Stimulated activated CD4-positive, alpha-beta T cell treated with anti-CD3 and anti-CD28 coated beads, Interleukin-15, amount 100 ng/mL, for 1 hour (primary cell): ENCODE measurements around the gene PIPOX.
"Not testable (repeated sequence)": the region's sequence is repeated elsewhere in the genome, so short reads cannot be mapped to it uniquely, and the experiment has no call there.

ENCODE experiments used
- DNase-seq, 2 donors: peaks; one replicate each; pipeline ENCODE4 v3.0.0-alpha.2; 2020; ENCODE audit warnings: low read depth in 1 of 2, low spot score in 1 of 2

The PIPOX gene

DNA sequence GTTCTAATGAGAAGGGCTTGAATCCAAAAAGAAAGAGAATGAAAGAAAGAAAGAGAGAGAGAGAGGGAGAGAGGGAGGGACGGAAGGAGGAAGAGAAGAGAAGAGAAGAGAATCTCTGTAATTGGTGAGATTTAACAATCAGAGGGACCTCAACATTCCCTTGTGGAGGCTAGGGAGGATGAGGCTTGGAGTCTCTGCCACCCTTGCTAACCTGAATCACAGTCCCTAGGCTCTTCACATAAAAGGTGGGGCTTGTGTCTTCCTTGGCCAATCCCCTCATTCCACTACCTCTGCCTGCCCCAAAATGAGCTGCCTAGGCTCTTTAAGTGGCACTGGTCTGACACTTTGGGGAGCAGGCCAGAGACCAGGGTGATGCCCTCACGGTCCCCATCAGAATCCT, 30.1 kb downstream of the PIPOX start:
- DNase-seq: no peak

DNA sequence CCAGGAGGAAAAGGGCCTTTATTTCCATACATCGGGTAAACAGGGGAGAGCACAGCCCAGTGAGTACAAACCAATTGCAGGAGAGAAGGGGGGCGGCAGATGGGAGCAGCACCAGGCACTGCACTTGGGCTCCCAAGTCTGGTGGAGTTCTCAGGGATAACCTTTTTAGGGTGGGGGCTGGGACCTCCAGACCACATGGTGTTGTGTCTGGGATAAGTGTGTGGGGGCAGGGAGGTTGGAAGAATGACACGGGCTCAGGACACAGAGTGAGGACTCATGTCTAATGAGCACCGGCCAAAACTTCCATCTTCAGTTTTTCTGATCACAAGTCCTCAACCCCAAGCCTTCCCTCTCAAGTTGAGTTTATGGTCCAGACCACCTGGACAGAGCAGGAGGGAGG, 30.6 kb downstream of the PIPOX start:
- no peak for DNase-seq

DNA sequence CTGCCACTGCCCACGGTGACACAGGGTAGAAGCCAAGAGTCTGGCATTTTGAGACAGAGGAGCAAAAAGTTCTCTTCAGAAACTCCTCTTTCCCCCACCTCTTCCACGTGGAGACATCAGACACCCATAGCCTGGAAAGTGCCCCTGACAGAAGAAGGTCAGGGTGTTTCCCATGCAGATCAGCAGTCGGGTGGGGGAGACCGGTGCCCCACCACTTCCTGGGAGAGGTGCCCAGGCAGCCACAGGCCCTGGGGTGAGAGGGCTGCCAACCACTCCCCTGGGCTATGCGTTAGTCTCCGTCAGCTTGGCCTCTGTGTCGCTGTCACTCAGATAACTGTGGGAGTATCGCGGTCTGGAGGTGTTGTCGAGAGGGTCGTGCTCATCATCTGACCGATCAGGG, 31.5 kb downstream of the PIPOX start:
- DNase-seq: no peak

DNA sequence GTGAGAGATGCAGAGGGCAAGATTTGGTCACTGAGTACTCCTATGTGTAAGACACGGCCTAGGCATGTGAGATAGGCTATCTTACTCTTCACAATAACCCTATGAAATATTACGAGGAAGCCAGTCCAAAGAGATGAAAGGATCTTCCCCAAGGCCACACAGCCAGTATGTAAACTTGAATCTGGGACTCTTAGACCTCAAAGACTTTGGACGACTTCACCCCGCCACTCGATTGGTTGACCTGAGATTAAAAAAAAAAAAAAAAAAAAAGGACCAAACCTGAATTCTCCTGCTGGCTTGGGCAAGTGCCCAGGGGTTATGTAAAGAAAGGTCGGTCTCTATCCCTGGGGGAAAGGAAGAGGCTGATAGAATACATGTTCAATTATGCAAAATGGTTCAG, 33.1 kb downstream of the PIPOX start:
- DNase-seq: no peak

DNA sequence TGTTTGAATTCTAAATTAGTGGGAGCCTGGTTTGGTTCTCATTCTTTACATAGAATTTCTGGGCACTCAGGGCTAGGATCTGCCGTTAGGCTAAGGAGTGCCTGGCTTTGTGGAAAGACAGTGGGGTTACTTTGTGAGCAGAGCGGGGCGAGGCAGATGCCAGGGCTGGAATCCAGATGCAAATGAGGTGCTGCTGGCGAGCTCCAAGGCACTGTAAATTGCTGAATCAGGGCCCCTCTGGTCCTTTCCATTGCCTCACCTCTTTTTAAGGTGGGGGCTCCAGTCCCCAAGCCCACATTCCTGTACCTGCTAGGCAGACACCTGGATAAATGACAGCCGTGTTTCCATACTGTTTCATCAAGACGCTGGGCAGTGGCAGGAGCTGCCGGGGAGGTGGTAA, 33.8 kb downstream of the PIPOX start:
- DNase-seq: no peak

DNA sequence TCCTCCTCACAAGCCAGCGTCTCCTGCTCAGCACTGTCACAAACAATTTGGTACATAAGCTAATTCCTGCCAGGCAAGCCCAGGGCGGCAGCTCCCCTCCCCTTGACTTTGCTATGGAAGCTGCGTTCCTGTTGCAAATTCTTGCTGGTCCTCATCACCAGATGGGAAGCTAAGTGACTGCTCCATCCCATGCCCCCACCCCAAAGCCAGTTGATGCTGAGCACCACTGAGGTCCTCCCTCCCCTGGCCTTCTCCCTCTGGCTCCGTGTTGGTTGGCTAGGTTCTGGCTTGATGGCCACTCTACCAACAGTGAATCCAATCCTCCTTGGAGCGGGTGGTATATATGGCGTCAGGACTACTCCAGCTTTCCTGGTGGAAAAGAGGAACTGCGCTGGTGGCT, 34.4 kb downstream of the PIPOX start:
- no peak for DNase-seq

DNA sequence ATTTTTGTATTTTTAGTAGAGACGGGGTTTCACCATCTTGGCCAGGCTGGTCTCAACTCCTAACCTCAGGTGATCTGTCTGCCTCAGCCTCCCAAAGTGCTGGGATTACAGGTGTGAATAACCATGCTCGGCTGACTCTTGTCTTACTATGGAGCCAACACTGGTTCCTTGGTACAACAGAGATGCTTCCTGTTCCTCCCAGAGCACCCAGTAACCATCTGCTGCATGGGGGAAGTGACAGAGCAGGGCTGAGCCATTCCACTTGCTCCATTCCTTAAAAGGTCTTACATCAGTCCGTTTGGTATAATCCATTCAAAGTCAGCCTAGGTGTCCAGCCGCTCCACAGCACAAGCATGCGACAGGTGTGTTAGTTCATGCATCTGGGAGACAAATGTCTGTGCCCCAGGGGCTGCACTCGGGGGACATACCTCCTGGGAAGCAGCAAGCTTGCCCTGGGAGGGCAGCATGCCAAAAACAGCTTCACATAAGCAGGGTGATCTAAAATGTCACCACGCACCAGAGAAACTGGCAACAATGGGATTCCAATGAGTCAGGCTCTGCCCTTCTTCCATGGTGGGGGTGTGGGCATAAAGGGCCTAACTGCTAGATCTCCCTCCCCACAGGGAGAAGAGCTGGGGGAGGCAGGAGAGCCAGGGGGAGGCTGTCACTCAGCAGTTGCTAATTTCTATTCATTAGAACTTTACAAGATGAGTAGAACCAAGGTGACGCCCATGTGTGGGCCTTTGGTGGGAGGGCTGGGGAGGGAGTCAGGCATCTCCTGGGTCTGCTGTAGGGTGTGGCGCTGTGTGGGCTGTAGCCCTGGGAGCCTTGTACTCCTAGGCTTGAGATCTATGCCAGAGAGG, 35.5 kb downstream of the PIPOX start:
- no peak for DNase-seq

DNA sequence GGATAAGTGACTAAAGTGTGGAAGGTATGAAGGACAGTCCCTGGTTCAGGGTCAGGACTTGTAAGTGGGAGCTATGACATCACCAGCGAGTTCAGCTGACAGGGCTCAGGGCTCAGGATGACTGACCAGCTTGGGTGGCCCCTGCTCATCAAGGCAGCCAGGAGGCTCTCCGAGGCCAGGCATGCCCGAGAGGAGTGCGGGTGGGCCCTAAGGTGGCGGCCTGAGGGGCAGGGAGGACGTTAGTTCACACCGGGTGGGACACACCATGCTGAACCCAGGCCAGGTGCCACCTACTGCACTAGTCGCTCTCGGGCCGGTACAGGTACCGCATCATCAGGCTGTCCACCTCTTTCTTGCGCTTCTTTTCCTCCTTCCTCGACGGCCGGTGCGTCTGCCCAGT, 36.5 kb downstream of the PIPOX start:
- no peak for DNase-seq

DNA sequence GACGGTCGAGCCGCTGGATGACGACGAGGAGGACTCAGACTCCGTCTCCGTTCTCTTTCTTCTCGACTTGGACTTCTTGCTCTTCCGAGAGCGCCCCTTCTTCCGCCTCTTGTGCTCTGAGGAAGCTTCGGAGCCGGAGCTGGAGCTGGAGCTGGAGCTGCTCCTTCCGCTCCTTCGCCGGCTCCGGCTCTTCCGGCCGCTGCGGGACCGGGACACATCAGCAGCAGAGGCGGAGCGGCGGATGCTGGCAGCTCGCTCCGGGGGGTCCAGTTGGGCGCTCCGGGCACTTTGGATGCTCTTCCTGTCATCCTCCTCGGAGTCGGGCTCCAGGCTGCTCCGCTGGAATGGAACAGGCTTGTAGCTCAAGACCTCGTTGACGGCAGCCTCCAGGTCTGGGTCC, 36.9 kb downstream of the PIPOX start:
- no peak for DNase-seq

DNA sequence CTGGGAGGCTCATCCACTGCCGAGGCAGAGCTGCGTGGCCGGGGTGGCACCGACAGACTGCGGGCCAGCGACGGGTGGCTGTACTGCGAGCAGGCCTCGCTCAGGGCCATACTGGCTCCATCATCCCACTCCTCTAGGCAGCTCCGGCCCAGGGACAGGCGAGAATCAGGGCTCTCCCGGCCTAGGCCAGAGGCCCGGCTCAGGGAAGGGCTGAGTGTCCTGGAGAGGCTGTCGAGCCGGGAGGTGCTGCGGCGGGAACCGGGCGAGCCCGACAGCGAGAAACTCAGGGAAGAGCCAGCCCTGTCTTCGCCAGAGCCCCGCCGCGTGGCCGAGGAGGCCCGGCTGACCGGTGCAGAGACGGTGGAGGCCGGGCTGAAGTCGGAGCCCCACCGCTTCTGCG, 37.4 kb downstream of the PIPOX start:
- DNase-seq: no peak

DNA sequence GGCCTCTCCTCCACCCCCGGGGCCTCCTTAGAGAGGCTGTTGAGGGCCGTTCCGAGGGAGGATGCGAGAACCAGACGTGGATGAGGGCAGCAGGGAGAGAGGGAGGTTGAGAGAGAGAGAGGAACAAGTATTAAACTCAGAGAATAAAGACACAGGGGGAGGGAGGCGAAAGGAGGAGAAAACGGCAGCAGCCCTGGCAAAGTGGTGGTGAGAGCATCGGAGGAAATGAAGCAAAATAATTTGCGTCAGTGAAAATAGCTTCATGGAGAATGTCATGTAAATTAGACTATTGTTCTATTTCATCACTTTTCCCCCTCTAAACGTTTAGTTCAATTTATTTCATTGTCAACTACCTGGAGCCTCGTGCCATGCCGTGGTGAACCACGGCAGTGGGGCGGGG, 38.0 kb downstream of the PIPOX start:
- no peak for DNase-seq

DNA sequence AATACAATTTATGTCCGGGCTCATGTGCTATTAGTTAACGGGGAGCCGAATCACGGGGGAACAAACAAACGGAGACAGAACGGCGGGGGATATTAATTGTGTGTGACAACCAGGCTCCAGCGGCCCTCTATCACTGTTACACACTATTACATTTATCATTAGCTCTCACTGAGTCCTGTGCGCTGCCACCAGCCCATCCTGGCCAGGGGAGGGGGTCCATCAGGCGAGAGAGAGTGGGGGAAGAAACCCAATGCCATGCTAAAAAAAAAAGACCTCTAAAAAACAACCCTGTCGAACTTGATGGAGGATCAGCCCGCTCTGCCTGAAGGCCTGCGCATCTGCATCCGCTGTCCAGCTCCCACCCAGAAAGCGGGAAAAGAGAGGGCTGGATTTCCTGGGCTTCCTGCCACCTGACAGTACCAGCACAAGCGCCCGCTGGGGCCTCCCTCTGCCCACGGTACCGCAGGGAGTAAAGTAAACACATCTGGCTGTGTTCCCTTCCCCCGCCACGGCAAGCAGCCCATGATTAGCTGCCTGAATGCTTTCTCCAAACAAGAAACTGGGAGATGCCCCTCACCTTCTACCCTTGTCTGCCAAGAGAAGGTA, 41.7 kb downstream of the PIPOX start:
- DNase-seq: no peak

DNA sequence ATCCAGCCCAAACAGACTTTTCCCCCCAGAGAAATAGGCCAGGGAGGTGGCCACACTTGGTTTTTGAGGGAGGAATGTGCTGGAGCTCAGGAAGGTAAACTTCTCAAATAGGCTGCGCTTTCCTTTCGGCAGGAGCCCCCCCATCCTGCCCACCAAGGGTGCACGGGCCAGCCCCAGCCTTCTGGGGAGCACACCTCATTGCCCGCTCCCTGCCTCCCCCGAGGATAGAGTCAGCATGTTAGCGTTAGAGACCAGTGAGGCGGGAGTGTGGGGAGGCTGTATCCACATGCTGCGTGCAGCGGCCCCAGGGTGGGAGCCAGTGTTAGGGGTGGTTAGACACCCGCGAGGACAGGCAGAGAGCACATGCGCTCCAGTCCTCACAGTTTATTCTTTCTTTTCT, 42.3 kb downstream of the PIPOX start:
- no peak for DNase-seq

DNA sequence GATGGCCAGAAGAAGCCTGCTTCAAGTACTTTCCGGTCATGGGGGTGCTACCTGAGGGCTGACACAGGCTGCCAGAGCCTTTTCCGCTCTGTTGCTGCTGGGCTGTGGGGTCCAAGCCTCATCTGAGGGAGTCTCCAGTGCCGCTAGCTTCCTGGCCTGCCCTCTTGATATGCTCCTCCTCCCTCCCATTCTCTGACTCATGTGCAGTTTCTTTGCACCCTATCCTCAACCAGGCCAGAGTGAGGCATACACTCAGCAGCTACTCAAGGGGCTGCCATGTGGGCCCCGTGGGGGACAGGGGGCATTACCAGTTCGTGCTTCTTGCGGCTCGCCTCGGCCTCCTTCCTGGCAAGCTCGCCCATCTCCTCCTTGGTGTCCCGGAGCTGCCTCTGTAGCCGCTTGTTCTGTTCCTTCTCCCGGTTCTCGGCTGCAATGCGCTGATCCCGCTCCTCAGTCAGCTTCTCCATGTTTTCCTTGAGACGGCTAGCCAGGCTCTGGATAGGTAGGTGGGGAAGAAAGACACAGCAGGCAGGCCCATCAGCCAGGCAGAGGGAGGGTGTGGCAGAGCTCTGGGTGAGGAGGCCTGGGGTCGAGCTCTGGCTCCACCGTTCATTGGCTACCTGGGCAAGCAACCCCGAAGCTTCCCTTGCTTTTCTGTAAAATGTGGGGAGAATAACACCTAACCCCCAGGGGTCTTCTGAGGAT, 43.8 kb downstream of the PIPOX start:
- DNase-seq: no peak

DNA sequence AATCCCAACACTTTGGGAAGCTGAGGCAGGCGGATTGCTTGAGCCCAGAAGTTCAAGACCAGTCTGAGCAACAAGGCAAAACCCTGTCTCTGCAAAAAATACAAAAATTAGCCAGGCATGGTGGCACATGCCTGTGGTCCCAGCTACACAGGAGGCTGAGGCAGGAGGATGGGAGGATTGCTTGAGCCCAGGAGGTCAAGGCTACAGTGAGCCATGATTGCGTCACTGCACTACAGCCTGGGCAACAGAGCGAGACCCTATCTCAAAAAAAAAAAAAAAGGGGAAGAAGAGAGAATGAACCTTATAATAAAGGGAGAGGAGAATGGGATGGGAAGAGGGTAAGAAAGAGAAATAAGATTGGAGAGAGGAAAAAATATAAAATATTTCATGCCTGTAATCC, 45.8 kb downstream of the PIPOX start:
- DNase-seq: not testable (repeated sequence)

DNA sequence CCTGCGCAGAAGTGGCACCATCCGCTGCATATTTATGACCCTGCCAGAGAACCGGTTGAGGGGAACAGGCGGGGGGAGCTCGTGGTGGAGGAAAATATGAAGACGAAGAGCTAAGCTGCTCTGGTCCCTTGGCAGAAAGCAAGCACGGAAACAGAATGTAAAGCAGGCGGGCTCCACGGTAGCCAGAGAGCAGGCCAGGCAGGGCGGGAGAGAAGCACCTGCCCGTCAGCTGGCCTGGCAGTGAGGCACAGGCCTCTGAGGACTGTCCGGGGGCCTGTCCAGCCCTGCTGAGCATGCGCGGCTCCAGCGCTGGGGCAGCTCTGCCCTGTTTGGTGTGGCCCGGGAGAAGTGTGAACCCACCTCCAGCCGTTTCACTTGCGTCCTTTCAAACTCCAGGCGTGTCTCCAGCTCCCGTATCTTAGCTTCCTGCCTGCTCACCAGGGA, 46.7 kb downstream of the PIPOX start:
- DNase-seq: no peak

DNA sequence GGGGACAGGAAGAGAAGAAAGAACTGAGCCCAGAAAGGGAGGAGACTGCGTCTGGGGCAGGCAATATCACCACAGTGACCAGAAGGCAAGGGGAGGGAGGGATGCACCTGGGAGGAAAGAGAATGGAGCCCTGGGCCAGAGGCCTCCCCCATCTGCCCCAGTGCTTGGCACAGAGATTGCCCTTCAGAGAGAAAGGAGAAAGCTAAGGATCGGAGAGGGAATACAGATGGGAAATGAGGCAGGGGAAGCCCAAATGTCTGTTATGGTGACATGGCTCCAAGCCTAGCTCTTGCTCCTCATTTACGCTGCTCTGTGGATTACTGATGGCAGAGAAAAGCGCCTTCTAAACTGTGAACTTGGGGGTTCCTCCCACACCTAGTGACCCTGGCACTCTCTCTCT, 47.2 kb downstream of the PIPOX start:
- DNase-seq: no peak

DNA sequence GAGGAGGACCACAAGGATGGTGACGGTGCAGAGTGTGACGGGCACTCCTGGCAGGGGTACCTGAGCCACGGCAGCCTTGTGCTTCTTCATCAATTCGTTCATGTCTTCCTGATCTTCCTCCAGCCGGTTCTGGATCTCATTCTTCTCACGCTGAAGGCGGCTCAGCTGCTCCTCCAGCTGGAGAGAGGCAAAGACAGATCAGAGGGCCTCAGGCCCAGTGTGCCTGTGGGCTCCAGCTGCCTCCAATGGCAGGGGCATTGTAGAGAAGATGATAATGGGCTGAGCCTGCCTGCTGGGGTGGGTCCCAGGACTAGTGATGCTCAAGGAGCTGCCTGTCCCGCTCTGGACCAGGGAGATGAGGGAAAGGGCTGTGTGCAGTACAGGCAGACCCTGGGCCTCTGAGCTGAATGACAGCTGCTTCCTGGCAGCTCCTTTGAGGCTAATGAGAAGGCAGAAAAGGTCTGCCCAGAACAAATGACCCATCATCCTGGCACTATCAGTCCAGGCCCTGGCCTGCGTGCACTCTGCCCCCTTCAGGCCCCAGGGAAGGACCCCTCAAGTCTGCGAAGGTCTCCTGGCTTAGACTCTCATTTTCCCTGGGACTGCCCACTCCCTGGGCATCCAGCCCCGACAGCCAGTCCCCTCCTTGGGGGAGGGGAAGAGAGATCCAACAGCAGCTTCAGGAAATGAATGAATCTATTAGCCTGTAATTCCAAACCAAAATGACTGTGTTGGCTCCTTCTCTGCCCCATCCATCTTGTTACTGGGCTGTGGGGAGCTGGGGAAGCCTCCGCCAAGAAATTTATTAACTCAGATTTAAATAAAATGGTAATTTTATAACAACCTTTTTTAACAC, 48.0 kb downstream of the PIPOX start:
- DNase-seq: no peak

DNA sequence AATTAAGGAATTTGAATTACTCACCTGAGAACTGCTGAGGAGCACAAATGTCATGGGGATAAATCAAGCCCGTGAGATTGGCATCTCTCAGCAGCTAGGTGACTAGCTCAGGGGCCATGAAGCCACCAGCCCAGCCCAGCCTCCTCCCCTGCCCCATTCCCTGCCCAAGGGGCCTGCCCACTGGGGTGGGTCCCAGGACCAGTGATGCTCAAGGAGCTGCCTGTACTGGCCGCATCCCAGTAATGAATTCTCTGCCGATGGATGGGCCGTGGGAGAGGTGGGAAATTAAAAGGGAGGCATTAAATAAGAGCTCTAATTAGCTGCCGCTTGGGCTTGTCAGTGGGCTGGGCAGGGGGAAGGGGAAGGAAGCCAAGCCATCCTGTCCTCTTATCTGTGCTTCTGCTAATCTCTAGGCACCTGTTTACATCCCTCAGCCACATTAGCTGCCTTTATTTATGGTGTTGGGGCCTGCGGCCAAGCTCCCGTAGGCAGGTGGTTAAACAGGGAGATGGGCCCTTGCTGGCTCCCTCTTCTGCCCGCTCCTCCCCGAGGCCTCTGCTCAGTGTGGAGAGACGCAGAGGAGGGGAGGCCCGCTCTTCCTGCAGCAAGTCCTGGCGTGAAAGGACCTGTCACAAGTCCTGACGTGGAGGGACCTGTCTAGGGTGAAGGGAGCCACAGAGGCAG, 48.8 kb downstream of the PIPOX start:
- DNase-seq: no peak

DNA sequence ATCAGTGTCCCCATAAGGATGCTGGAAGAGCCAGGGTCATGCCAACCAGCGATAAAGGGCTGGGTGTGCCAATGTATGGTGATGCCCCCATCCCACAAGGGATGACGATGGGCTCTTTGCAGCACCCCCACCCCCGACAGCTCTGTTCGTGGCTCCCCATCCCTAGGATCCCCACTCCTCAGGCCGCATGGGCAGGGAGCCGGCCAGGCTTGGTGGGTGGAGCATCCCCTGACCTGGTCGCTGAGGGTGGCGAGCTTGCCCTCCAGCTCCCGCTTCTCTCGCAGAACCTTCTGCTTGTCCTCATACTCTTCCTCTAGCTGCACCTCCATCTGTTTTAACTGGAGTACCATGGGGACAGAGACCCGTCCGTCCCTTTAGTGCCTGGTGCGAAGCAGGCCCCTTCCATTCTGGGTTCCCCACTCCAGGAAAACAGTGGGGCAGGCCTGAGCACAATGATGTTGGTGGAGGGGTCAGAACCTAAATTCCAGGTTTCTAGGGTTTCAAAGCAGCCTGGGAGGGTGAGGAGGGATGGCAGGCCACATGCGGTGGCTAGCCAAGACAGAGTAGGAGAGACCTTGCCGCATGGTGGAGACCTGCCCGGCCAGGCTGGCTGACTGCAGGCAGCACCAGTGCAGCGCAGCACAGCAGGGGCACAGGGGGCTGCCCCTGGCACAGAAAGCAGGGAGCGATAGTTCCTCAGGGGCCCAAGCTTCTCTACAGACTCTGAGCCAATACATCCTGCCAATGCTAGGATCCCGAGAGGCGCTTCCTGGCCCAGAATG, 50.3 kb downstream of the PIPOX start:
- DNase-seq: no peak
